ENCODE data around the gene SCGB1D4. TPM values are rescaled to one million over a fixed set of nuclear protein-coding genes. Genes with fewer than 3 reads are reported as not detected.
A peak's percentile ranks its signal among the peaks of the same experiment; 100 is the strongest.

Gene SCGB1D4
- total RNA-seq, 1 experiment from 2014 or later, result not detected

GRCh38 chr11:62315431-62315830 is 16.6 kb upstream of the SCGB1D4 start:
- no peak for DNase-seq
- CTCF ChIA-PET, result no interaction called here
- Histone ChIP-seq H3K27ac (no peak overlapping the region), H4K20me1 (ENCODE audit: insufficient read depth) (no peaks in the 10 kb centered on the region), H3K36me3 (ENCODE audit: low read depth) (no peaks in the 10 kb centered on the region), H3K9me3 (ENCODE audit: insufficient read depth, low read depth) (no peaks in the 10 kb centered on the region), H3K4me1 (replicated peaks; ENCODE audit: insufficient read depth) (no peaks in the 10 kb centered on the region), H3K4me3 (no peak overlapping the region), H3K9me2 (ENCODE audit: insufficient read depth) (no peaks in the 10 kb centered on the region), H2AFZ (no peak overlapping the region), H3K27me3 (ENCODE audit: insufficient read depth, low read depth) (peaks cover 82% of the 10 kb centered on the region), H3F3A (ENCODE audit: insufficient read depth, low read depth) (no peaks in the 10 kb centered on the region), H3K4me2 (no peak overlapping the region), H3K79me2 (ENCODE audit: low read depth) (no peaks in the 10 kb centered on the region)
- POLR2A ChIA-PET (ENCODE audit: unreplicated experiment), result no interaction called here
- no TSS peak for BruUV-seq (replicated peaks)
- TF ChIP-seq, protein P1, sequence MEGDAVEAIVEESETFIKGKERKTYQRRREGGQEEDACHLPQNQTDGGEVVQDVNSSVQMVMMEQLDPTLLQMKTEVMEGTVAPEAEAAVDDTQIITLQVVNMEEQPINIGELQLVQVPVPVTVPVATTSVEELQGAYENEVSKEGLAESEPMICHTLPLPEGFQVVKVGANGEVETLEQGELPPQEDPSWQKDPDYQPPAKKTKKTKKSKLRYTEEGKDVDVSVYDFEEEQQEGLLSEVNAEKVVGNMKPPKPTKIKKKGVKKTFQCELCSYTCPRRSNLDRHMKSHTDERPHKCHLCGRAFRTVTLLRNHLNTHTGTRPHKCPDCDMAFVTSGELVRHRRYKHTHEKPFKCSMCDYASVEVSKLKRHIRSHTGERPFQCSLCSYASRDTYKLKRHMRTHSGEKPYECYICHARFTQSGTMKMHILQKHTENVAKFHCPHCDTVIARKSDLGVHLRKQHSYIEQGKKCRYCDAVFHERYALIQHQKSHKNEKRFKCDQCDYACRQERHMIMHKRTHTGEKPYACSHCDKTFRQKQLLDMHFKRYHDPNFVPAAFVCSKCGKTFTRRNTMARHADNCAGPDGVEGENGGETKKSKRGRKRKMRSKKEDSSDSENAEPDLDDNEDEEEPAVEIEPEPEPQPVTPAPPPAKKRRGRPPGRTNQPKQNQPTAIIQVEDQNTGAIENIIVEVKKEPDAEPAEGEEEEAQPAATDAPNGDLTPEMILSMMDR (conservative IDR thresholded peaks at IDR 0.05), result no peak
- TF ChIP-seq EZH2 (IDR thresholded peaks at IDR 0.05; ENCODE audit: low read depth), result no peak
- intact Hi-C loops (cut with micrococcal nuclease; ENCODE audit: unreplicated experiment), result no loop called here

GRCh38 chr11:62309991-62310390 is 11.1 kb upstream of the SCGB1D4 start:
- Histone ChIP-seq H2AFZ (no peak overlapping the region), H3K36me3 (ENCODE audit: low read depth) (no peaks in the 10 kb centered on the region), H3K4me2 (peak overlapping the region; percentile 19; the same call in 1 of the 2 replicates), H3K4me1 (replicated peaks; ENCODE audit: insufficient read depth) (no peaks in the 10 kb centered on the region), H3K4me3 (no peak overlapping the region), H3K27ac (no peak overlapping the region), H3K9me2 (ENCODE audit: insufficient read depth) (no peaks in the 10 kb centered on the region), H3K9me3 (ENCODE audit: insufficient read depth, low read depth) (no peaks in the 10 kb centered on the region), H3K79me2 (ENCODE audit: low read depth) (no peaks in the 10 kb centered on the region), H4K20me1 (ENCODE audit: insufficient read depth) (no peaks in the 10 kb centered on the region), H3K27me3 (ENCODE audit: insufficient read depth, low read depth) (peaks cover 60% of the 10 kb centered on the region), H3F3A (ENCODE audit: insufficient read depth, low read depth) (no peaks in the 10 kb centered on the region)
- TF ChIP-seq, protein P1 (conservative IDR thresholded peaks at IDR 0.05), result no peak
- no peak for TF ChIP-seq EZH2 (IDR thresholded peaks at IDR 0.05; ENCODE audit: low read depth)
- intact Hi-C loops (cut with micrococcal nuclease; ENCODE audit: unreplicated experiment), result loop anchor here (10.0 kb wide), 1 partner anchor 65 kb away; the partner anchor contains the start of gene SCGB1D2
- ChIA-PET POLR2A (ENCODE audit: unreplicated experiment) (no interaction called here), CTCF (no interaction called here)
- no TSS peak for BruUV-seq (replicated peaks)
- no peak for DNase-seq

DNA sequence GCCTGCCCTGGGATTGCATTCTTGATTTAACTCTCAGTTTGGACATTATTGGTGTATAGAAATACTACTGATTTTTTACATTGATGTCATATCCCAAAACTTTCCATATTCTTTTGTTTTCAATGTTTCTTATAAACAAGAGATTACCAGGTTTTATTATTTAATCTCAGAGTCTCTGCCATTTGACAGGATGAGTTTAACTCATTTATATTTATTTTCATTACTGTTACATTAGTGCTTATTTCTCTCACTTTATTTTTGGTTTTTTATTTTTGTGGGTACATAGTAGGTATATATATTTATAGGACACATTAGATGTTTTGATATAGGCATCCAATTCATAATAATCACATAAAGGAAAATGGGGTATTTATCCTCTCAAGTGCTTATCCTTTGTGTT is 9.1 kb upstream of the SCGB1D4 start:
- H2AFZ ChIP-seq, result no peak overlapping the region
- DNase-seq, result no peak
- TF ChIP-seq EZH2 (IDR thresholded peaks at IDR 0.05; ENCODE audit: low read depth), result no peak
- TF ChIP-seq, protein P1 (conservative IDR thresholded peaks at IDR 0.05), result no peak
- H3K36me3 ChIP-seq (ENCODE audit: low read depth), result no peaks in the 10 kb centered on the region
- H3K9me2 ChIP-seq (ENCODE audit: insufficient read depth), result no peaks in the 10 kb centered on the region
- H3K27ac ChIP-seq, result no peak overlapping the region
- H3K4me2 ChIP-seq, result no peak overlapping the region
- H3K79me2 ChIP-seq (ENCODE audit: low read depth), result no peaks in the 10 kb centered on the region
- no peak overlapping the region for H3K4me3 ChIP-seq
- H3F3A ChIP-seq (ENCODE audit: insufficient read depth, low read depth), result no peaks in the 10 kb centered on the region
- BruUV-seq (replicated peaks), result no TSS peak
- intact Hi-C loops (cut with micrococcal nuclease; ENCODE audit: unreplicated experiment), result loop anchor here (10.0 kb wide), 1 partner anchor 63 kb away; the partner anchor contains the start of gene SCGB1D2
- no peaks in the 10 kb centered on the region for H3K4me1 ChIP-seq (replicated peaks; ENCODE audit: insufficient read depth)
- ChIA-PET CTCF (no interaction called here), POLR2A (ENCODE audit: unreplicated experiment) (no interaction called here)
- H4K20me1 ChIP-seq (ENCODE audit: insufficient read depth), result no peaks in the 10 kb centered on the region
- peaks cover 67% of the 10 kb centered on the region for H3K27me3 ChIP-seq (ENCODE audit: insufficient read depth, low read depth)
- H3K9me3 ChIP-seq (ENCODE audit: insufficient read depth, low read depth), result no peaks in the 10 kb centered on the region
